Mucosa of descending colon (tissue), 3 donors: Measurements from ENCODE around the gene NTSR1. TPM values are rescaled to one million over a fixed set of nuclear protein-coding genes. Genes with fewer than 3 reads are reported as not detected.
A peak's percentile ranks its signal among the peaks of the same experiment; 100 is the strongest.
"Not testable (repeated sequence)": the region's sequence is repeated elsewhere in the genome, so short reads cannot be mapped to it uniquely, and the experiment has no call there.

Source experiments
- ATAC-seq: fragments of 200-7000 bp; cut with Tn5 transposase; one replicate; pipeline ENCODE4 v1.9.1; 2020; ENCODE audit warnings: mild to moderate bottlenecking, moderate library complexity
- DNase-seq, 3 donors: peaks; one replicate each; pipeline ENCODE4 v3.0.0-alpha.2; 2020
- H3K36me3 ChIP-seq: fragments of 200-600 bp; one replicate; pipeline ENCODE4 v1.8.0; 2021; ENCODE audit warnings: low read depth, mild to moderate bottlenecking
- H3K4me1 ChIP-seq: fragments of 200-600 bp; one replicate; pipeline ENCODE4 v1.8.0; 2021; ENCODE audit warnings: low read depth, mild to moderate bottlenecking
- H3K4me3 ChIP-seq: fragments of 200-600 bp; one replicate; pipeline ENCODE4 v1.8.0; 2021; ENCODE audit warnings: mild to moderate bottlenecking
- H3K9me3 ChIP-seq: fragments of 200-600 bp; one replicate; pipeline ENCODE4 v1.8.0; 2021; ENCODE audit warnings: mild to moderate bottlenecking
- intact Hi-C, 2 donors: fragments of 100-400 bp; cut with DNase I in 1 of 2; cut with micrococcal nuclease in 1 of 2; formaldehyde crosslinking; loops; one replicate each; pipeline versions ENCODE4 v1.11.0 to v1.11.1; 2022; cut with DNase I, micrococcal nuclease
- total RNA-seq, 3 donors: library from RNA; stranded (reverse); fragmentation: NEBNext Ultra II Directional in 2 of 3; extraction: Animal tissue kit (Norgen Biotek cat#: 25700) in 2 of 3; gene quantifications; one replicate each; pipeline versions ENCODE4 v1.2.1 to v1.2.4, GENCODE V29; 2021 to 2023
- TF ChIP-seq, protein P1 (sequence below): fragments of 200-600 bp; IDR thresholded peaks from one replicate; pipeline ENCODE4 v1.8.0; 2022; ENCODE audit warnings: antibody characterized with exemption, mild to moderate bottlenecking
- donor health status: DM: no; HTN: no; CAD: no; lungs with moderate emphysema.
- donor health status: DM: no; HTN: no; CAD: no.
- donor health status: DM: no; HTN: yes; CAD: no.

Gene NTSR1
- total RNA-seq, 3 donors from 2014 or later, result 0.31 to 22.1 TPM; not detected in 1

- Histone ChIP-seq H3K36me3 (no peaks in the 10 kb centered on the region), H3K9me3 (no peaks in the 10 kb centered on the region), H3K4me1 (no peaks in the 10 kb centered on the region), H3K4me3 (no peak overlapping the region)
- ATAC-seq (no peak), DNase-seq (no peak)
- TF ChIP-seq, protein P1, sequence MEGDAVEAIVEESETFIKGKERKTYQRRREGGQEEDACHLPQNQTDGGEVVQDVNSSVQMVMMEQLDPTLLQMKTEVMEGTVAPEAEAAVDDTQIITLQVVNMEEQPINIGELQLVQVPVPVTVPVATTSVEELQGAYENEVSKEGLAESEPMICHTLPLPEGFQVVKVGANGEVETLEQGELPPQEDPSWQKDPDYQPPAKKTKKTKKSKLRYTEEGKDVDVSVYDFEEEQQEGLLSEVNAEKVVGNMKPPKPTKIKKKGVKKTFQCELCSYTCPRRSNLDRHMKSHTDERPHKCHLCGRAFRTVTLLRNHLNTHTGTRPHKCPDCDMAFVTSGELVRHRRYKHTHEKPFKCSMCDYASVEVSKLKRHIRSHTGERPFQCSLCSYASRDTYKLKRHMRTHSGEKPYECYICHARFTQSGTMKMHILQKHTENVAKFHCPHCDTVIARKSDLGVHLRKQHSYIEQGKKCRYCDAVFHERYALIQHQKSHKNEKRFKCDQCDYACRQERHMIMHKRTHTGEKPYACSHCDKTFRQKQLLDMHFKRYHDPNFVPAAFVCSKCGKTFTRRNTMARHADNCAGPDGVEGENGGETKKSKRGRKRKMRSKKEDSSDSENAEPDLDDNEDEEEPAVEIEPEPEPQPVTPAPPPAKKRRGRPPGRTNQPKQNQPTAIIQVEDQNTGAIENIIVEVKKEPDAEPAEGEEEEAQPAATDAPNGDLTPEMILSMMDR, result no peak
- intact Hi-C loops, result no loop called here
Observed at GRCh38 chr20:62679978-62680589, 28.6 kb upstream of the NTSR1 start.

- Histone ChIP-seq H3K36me3 (no peaks in the 10 kb centered on the region), H3K4me3 (no peak overlapping the region), H3K9me3 (no peaks in the 10 kb centered on the region), H3K4me1 (peaks cover 9% of the 10 kb centered on the region)
- DNase-seq, result no peak
- intact Hi-C loops, result no loop called here
- no peak for ATAC-seq
- TF ChIP-seq, protein P1, result no peak
Observed at GRCh38 chr20:62682912-62683517, 25.6 kb upstream of the NTSR1 start.

GRCh38 chr20:62683660-62684322, 24.8 kb upstream of the NTSR1 start:
- ATAC-seq, H3K4me1 ChIP-seq, H3K36me3 ChIP-seq, DNase-seq, intact Hi-C loops, H3K4me3 ChIP-seq, H3K9me3 ChIP-seq: not testable (repeated sequence)

- TF ChIP-seq, protein P1, result no peak
- DNase-seq (no peak), ATAC-seq (no peak)
- Histone ChIP-seq H3K9me3 (no peaks in the 10 kb centered on the region), H3K4me1 (peaks cover 9% of the 10 kb centered on the region), H3K4me3 (no peak overlapping the region), H3K36me3 (no peaks in the 10 kb centered on the region)
- intact Hi-C loops, result no loop called here
Observed at GRCh38 chr20:62684981-62685380, 23.7 kb upstream of the NTSR1 start.

DNA sequence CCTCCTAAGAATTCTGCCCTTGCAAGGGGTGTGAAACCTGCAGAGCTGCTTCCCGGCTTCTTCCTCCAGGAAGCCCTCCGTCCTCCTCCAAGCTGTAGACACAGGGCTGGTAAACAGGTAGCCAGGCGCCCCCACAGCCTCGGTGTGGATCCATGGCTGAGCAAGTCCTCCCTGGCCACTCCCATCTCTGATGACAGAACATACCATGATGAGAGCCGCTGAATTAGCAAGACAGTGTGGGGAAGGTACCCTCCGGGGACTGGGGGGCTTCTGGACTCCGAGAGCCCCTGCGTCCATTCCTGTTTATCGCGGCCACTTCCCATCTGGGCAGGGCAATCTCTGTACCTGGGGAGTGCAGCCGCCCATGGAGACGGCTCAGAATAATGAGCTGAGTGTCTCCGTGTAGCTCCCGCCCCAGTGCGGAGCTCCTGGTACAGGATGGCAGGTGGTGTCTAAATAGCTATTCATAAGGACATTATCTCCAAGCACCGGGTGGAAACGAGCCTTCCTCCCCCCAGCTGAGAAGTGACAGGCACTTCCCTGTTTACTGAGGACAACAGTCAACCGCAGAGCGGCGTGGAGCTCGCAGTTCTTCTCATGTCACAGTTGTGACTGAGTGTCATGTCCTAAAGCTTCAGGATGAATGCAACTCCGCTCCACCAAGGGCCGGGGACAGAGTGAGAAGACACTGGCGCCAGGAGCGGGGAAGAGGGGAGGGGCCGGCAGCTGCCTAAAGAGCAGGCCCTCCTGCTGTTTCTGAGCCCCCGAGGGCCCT, 22.7 kb upstream of the NTSR1 start:
- peak; percentile 78 for ATAC-seq
- intact Hi-C loops, result no loop called here
- H3K4me3 ChIP-seq, result no peak overlapping the region

More for the DNA sequence above, 22.7 kb upstream of the NTSR1 start:
- DNase-seq, result peak in 2 of 3 donors; percentile 58 to 67
- TF ChIP-seq, protein P1, result no peak
- Histone ChIP-seq H3K36me3 (no peaks in the 10 kb centered on the region), H3K4me1 (peaks cover 9% of the 10 kb centered on the region), H3K9me3 (no peaks in the 10 kb centered on the region)
